Islet of Langerhans (tissue), 1 donor: ENCODE results near the gene SFT2D1.

Experiments
- FAIRE-seq: peaks from one replicate; lab custom pipeline; 2011; peaks lifted over from hg19 to GRCh38; lab: Jason Lieb, UNC

The SFT2D1 gene

GRCh38 chr6:166307082-166308032 lies 35.0 kb downstream of the SFT2D1 start:
- FAIRE-seq, result no peak

GRCh38 chr6:166306378-166307081 lies 35.8 kb downstream of the SFT2D1 start:
- FAIRE-seq, result no peak

GRCh38 chr6:166305562-166306117 lies 36.7 kb downstream of the SFT2D1 start:
- FAIRE-seq, result no peak

GRCh38 chr6:166304106-166304505 lies 38.2 kb downstream of the SFT2D1 start:
- FAIRE-seq, result no peak

- FAIRE-seq, result no peak
Observed at GRCh38 chr6:166301611-166302529, 40.5 kb downstream of the SFT2D1 start.

GRCh38 chr6:166300357-166300987 lies 41.9 kb downstream of the SFT2D1 start:
- FAIRE-seq, result no peak

GRCh38 chr6:166297606-166298005 lies 44.7 kb downstream of the SFT2D1 start:
- no peak for FAIRE-seq

- no peak for FAIRE-seq
Observed at GRCh38 chr6:166296035-166296883, 46.1 kb downstream of the SFT2D1 start.

- no peak for FAIRE-seq
Observed at GRCh38 chr6:166293731-166294584, 48.4 kb downstream of the SFT2D1 start.

GRCh38 chr6:166289207-166290060 lies 52.9 kb downstream of the SFT2D1 start:
- no peak for FAIRE-seq

GRCh38 chr6:166286839-166287271 lies 55.5 kb downstream of the SFT2D1 start:
- no peak for FAIRE-seq

- FAIRE-seq, result no peak
Observed at GRCh38 chr6:166285233-166285632, 57.1 kb downstream of the SFT2D1 start.

GRCh38 chr6:166284640-166285039 lies 57.7 kb downstream of the SFT2D1 start:
- FAIRE-seq, result no peak

- no peak for FAIRE-seq
Observed at GRCh38 chr6:166282394-166283032, 59.8 kb downstream of the SFT2D1 start.

GRCh38 chr6:166281104-166281503 lies 61.2 kb downstream of the SFT2D1 start:
- no peak for FAIRE-seq

GRCh38 chr6:166279393-166279679 lies 63.0 kb downstream of the SFT2D1 start:
- no peak for FAIRE-seq

GRCh38 chr6:166278579-166279392 lies 63.6 kb downstream of the SFT2D1 start:
- no peak for FAIRE-seq
